Measurements from ENCODE around the gene DLX5.

Gene DLX5

DNA sequence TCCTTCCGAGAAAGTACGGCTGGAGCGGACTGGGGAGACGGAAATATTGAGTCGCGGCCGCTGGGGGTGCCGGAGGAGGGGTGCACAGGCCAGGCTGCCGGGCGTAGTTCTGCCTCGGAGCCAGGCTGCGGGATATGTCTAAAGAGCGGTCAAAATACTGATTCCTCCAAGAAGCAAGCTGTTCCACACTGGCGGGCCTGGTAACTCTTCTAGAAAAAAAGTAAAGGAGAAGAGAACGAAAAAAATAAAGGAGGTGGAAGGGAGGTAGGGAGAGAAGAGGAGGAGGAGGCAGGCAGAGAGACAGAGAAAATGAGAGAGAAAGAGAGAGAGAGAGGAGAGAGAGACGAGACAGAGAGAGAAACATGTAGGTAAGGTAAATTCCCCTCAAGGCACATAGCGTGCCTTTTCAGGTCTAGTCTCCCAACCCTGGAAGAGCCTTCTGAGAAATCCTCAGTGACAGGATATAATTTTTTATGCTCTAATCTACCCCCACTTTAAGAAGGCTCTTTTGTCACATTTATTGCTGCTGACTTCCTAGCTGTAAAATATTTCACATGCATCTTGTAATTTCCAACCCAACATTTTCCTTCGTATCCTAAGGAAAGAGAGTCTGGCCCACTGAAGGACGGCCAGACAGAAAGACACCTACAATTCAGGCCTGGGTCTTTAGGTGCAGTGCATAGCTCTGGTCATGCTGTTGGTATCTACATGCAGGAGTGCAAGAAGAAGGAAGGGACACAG, 5.7 kb downstream of the DLX5 start:
- FAIRE-seq = no peak
- DNase-seq (ENCODE audit: insufficient read length, low spot score) = no peak

DNA sequence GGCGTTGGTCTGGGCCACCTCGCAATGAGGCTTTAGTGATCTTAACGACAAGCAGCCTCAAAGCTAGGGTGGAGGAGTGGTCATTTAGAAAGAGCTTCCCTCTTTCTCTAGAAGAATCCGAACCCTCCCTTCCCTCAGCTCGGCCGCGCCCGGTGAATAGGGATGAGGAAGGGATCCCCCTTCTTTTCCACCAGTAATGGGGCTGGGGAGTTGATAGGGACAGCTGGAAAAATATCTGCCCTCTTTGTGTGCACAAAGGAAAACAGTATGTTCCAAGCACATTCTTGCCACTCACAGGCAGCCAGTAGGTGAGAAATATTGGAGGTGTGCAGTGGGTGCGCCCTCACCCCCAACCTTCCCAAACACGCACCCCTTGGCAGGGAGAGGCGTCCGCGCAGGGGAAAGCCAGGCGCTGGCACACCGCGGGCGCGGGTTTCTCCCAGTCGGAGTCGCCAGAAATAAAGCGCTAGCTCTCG, 6.5 kb downstream of the DLX5 start:
- DNase-seq (ENCODE audit: insufficient read length, low spot score) = no peak
- no peak for FAIRE-seq

DNA sequence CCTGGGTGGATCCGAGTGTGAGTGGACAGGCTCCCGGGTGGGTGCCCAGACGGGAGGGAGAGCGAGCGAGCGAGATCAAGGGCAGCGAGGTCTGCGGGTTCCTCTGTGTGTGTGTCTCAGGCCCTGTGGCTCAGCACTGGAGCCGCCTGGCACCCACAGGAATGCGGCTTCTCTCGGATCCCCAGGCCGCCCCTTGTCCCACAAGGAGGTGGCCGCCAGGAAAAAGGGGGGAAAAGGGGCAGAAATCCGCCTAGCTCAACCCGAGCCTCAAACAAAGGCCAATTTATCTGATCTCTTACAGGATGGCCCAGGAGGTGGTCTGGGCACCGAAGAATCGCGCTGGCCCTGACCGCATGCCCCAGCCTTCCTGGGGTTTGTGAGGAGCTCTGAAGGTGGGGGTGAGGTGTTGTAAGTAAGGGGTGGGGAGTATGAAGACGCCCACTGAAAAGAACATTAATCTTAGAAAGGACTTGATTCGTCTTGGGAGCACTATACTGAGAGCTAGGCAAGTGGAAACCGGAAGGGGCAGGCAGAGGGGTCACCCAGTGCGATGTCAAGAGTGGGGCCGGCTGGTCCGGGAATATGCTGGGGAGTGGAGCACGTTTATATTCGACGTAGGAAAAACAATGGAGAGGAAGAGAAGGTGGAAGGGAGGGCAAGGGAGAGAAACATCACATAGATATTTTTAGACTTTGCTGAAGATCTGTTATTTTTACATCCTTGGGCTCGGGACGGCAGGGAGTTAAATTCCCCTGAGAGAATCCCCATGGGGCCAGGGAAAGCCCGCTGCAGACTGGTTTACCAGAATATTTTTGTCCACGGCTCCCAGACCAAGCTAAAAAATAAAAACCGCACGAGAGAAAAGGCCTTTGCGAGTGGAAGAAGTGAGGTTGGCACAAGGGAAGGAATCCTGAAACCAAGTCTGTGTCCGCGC, 7.2 kb downstream of the DLX5 start:
- DNase-seq (ENCODE audit: insufficient read length, low spot score) = no peak
- FAIRE-seq = no peak

DNA sequence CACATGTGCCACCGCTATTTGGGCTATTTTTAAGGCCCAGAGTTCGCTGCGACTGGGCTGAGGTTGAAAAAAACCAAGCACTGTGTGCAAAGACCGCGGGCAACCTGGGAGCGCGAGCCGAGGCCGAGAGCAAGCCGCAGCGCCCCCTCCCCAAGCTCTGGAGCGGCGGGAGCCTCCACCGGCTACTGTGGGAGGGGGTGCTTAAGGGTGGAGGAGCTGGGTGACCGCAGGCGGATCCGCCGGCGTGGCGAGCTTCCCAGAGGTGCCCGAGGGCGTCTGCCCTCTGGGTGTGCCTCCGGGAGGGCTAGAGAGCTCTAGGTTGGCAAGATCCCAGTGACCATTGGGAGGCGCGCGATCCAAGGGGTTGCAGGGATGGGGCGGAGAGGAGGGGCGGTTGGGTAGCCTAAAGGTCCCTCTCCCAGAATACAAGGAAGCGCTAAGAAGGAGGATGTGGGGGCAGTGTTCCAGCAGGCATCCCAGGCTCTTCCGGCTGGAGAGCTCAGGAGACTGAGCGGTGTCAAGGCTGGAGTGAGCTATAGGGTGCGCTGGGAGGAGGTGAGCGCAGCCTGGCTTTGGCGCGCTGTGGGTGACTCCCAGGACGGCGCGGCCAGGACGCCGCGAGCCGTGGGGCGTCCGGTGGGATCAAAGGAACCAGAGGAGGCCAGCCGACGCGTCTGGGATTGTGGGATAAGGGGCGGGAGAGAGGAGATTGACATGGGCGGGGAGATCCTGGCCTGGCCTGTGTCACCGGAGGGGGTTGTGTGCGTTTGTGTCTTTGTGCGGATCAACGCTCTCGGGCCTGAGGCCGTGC, 8.0 kb downstream of the DLX5 start:
- FAIRE-seq = no peak
- no peak for DNase-seq (ENCODE audit: insufficient read length, low spot score)

DNA sequence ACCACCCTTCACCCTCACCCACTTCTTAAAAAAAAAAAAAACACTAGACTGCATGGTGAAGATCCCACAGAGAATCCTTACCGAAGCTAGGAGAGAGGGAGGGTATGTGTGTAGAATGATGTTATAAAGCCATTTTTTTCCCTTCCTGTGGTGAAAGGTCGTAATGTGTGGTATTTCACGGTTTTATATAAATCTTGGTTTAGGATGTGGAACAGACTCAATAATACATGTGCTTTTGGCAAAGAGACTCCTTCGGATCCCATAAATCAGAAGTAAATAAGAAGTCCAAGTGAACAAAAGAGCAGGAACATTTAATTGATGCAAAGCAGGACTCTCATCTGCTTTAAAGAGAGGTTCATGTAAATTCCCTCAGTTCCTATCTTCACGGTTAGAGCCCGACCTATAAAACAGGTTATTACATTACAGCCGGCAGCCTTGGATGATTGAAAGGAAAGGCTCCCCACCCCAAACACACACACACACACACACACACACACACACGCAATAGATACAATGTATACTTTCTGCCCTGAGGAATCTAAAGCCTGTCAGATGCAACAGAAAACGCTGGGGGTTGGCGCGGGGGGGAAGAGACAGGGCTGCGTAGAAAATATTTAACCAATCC, 8.8 kb downstream of the DLX5 start:
- DNase-seq (ENCODE audit: insufficient read length, low spot score) (no peak), FAIRE-seq (no peak)

DNA sequence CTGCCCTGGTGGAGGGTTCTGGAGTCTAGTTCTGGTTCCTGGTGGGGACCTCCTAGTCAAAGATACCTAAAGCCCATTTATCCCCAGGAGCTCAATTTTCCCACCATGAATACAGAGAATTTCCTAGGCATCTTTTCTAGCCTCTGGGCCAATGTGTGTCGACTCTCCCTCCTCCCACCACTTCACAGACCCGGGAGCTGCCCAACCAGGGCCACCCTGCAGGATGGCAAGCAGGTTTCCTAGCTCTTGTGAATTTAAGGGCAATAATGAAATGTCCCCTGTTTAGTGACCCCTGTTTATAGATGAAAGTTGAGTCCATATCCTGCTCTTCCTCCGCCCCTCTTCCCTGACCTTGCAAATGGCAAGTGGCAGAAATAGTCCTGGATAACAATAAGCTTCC, 9.4 kb downstream of the DLX5 start:
- DNase-seq (ENCODE audit: insufficient read length, low spot score) = no peak
- no peak for FAIRE-seq

DNA sequence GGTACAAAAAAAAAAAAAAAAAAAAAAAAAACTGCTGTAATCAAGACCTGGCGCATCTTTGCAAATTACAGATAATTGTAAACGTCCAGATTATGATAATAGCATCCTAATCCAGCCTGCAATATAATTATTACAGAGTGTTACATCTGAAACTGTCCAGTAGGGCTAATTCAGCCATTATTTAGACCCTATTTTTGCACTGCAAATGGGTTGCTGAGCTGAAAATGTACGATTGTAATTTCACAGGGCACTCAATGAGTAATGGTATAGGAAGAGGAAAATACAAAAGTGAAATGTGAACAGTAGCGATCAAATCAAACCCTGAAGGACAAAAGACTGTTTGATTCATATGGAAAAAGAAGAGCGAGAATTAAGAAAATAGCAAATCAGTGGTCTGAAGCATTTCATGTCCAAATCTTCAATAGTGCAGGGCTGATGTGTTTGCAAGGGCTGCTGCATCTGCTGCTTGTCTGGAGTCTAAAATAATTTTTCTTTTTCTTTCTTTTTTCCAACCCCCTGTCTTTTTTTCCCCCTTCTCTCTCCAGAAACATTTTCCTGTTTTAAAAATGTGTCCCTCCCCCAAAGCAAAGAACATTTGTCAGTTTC, 10.4 kb downstream of the DLX5 start:
- DNase-seq (ENCODE audit: insufficient read length, low spot score) = no peak
- no peak for FAIRE-seq

DNA sequence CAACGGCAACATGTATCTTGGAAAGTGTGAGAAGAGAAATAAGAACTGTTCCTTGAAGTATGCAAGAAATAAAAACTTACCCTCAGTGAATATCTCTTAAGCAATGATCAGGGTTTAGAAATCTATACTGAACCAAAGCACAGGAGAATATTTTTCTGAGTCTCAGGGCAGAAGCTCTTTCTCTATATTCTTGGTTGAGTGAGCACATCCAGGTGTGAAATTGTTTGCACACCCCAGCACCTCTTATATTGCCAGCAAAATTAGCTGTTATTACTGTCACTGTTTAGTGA, 10.8 kb downstream of the DLX5 start:
- FAIRE-seq = no peak
- DNase-seq (ENCODE audit: insufficient read length, low spot score) = no peak

DNA sequence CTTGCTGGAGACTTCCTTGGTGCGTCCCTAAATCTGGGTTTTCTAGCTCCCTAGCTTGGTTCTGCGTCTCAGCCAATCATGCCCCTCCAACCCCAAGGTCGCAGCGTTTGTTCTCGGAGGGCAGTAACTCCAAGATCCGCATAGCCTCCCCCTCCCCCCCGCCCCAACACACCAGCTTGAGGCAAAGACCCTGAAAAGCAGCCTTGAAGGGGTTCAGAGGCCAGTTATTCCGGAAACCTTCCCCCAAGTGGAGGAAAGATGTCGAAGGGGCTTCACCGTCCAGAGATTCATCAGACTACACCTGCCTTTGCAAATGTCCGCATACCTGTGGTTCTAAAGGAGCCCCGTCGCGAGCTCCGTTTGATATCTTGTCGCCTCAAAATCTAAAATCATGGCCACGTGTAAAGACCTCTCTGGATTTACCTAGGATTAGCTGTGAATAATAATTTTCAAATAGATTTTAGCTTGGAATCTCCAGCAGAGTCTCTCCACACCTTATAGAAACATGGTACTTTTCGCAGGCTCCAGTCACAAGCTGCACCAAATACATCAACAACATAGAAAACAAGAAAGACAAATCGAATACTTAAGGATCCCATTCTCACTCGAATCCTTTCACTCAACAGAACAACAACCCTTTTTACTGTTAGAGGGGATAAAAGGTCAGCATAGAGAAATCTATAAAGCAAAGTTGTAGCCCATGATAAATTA, 11.3 kb downstream of the DLX5 start:
- no peak for FAIRE-seq
- no peak for DNase-seq (ENCODE audit: insufficient read length, low spot score)

DNA sequence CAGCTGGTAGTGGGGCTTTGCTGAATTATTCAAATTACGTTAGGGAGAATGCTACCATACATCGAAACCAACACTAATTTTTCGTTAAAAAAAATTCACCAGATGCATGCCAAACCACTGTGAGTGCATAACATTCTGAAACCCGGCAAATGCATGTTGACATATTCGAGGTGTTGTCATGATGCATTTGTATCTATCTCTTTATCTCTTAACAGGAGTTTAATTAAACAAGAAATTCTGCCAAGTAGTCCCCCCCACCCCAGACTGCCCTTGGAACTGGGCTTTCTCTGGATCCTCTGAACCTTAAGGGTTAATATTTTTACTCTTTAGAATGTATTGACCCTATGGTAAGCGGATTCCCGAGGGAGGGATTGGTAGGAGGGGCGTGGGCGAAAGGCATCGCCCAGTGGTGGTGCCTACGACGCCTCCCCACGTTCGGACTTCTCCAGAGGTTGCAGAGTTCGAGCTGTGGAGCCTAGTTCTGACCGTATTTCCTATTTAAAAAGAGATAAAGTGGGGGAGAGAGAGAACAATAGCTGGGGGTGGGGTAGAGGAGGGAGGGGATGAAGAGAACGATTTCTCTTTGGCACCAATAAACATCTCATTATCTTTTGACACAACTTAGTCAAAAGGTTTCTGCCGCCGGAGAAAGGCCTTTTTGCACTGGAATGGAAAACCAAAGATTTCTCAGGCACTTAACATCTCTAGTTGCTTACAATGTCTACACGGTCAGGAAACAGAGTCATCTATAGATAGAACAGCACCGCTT, 12.1 kb downstream of the DLX5 start:
- DNase-seq (ENCODE audit: insufficient read length, low spot score) = no peak
- FAIRE-seq = no peak

DNA sequence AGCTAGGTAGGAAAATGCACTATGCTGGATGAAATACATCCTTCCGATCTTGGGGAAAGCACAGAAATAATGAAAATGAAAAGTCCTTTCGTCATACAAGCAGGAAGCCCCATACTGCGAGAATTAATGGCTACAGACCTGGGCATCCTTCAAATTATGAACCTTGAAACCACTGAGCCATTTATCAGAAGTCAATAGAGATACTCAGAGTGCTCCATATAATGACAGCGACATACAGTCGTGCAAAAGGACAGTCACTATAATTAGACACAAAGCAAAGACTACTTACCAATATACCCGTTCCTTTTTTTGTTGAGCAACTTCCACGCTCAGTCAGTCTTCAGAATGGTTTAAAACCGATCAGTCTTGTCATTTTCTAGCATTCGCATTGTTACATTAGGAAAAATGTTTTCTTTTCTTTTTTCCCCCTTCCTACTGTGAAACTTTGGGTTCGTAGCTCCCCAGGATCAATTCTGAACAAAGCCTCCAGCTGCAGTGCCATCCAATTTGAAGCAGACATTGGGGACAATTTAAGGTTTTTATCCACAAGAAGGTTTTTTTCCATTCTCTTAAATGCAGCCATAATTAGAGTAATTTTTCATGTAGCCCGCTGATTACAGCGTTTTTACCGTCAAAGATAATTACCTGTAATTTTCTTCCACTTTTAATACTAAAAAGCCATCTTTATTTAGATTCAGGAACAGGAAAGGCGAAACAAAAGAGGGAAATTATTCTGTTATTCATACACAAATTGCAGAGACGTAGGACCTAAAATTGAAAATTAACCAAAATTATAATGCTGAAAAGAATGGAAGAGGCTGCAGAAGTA, 12.9 kb downstream of the DLX5 start:
- no peak for FAIRE-seq
- DNase-seq (ENCODE audit: insufficient read length, low spot score) = no peak

DNA sequence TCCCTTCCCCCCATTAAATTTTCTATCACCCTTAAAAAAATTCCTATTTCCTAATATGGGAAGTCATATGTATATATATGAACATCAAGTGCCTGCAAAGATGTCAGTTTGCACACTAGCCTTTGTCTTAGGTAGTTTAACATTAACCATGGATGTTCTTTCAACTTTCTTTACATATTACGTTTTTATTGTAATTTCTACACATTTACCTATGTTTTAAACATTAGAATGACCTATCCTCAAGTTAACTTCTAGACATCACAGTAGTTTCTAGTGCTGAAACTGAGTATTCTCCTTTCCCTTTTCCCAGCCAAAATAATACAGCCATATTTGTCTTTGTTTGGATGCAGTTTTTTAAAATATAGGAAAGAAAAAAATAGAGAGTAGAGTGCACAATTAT, 13.5 kb downstream of the DLX5 start:
- FAIRE-seq (no peak), DNase-seq (ENCODE audit: insufficient read length, low spot score) (no peak)

DNA sequence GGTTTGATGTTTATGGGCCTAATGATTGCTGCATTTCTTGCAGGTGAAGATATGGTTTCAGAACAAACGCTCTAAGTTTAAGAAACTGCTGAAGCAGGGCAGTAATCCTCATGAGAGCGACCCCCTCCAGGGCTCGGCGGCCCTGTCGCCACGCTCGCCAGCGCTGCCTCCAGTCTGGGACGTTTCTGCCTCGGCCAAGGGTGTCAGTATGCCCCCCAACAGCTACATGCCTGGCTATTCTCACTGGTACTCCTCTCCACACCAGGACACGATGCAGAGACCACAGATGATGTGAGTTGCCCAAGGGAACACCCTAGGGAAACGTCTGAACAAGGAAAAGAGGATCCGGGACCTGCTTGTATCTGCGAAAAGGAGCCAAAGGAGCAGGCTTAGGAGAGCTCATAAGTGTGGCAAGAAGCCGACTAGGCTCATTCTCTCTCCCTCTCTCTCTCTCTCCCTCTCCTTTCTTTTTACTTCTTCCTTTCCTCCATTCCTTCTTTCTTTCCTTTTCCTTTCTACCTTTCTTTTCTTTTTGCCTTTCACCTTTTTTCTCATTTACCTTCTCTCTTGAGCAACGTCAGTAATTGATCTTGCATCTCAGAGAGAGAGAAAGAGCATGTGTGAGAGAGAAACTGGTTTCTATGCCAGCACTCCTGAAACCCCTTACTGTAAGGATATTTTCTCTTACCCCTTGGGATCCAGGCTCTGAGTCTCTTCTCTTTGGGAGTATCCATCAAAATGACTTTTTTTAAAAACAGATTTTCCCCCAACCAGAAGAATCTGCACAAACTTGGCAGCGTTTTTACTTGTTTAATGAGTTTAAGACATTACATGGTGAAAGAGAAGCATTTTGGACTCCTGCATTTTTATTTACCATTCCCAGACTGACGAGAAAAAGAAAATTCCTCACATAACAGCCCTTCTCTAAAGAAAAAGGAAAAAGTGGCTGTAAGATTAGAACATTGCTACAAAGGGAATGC, 14.6 kb downstream of the DLX5 start:
- FAIRE-seq = no peak

DNA sequence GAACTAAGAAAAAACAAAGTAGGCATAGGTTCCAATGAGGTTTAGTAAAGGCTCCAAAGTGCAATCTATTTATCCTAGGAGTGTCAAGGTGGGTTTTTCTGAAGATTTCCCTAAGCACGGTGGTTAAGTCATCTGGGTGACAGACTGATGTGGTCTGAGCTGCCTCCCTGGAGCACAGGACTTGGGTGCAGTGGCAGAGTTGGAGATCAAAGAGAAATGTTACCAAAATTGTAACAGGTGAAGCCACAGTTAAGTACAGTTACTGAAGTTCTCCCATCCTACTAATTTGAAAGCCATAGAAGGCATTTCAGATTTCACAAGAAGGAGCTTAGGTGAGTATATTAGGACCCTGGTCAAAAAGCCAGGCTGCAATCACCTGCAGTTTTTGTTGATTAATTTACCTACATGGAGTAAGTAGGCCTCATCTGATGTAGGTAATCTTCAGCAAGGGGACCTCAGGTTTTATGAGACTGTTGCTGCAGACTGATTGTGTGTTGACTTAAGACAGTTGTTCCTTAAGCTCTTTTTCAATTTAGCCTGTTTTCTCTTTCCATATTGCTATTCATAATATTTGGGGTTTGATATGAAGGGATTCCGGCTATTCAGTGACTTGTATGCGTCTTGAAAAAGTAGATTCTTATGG, 16.2 kb downstream of the DLX5 start:
- DNase-seq (ENCODE audit: insufficient read length, low spot score) = no peak
- FAIRE-seq = no peak

More for the DNA sequence above, 14.6 kb downstream of the DLX5 start:
- no peak for DNase-seq (ENCODE audit: insufficient read length, low spot score)

DNA sequence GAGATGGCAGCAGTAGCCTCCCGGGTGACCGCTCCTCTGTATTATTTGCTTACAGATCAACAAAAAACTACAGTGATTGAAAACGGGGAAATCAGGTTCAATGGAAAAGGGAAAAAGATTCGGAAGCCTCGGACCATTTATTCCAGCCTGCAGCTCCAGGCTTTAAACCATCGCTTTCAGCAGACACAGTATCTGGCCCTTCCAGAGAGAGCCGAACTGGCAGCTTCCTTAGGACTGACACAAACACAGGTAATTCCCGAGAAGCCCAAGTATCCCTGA, 17.1 kb downstream of the DLX5 start:
- DNase-seq (ENCODE audit: insufficient read length, low spot score) (no peak), FAIRE-seq (no peak)

DNA sequence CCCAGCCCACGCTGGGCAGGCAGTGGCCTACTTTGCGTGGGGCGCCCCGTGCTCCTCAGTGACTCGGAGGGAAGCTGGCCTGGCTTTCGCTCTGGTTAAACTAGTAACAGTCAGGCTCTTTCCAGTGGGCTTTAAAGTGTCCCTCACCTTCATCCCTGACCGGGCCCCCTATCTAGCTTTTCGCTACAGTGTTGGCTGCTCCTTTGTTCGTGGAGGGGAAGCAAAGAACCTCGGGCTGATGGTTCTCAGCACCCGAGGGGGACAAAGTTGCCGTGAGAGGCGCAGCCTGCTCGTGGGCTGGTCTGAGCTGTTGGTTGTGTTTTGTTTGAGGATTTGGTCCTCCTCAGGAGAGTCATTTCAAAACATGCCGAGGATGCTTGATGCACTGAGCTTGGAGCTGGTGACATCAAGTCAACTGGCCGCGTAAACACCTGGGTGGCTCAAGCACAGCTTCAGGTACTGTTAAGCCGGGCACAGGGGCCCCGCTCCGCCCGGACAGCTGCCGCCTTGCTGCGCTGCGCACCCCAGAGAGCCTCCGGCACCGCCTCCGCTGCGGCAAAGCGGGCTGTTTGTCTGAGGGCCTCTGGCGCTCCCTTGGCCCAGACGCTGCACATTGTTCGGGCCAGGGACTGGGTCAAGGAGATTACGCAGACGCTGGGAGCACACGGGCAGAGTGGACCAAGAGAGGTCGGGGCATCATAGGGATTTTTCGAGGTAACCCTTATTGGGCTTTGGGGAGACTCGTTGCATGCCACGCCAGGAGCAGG, 17.6 kb downstream of the DLX5 start:
- FAIRE-seq = no peak

More for the DNA sequence above, 17.6 kb downstream of the DLX5 start:
- DNase-seq (ENCODE audit: insufficient read length, low spot score) = no peak

Data from HTR-8/SVneo (cell line).